GM20000 (cell line): ENCODE data around the gene MTPN.

Source experiments
- DNase-seq: peaks from one replicate; pipeline ENCODE4 v3.0.0; 2012; ENCODE audit warnings: low spot score
- CTCF ChIP-seq: IDR thresholded peaks from 2 replicates; pipeline ENCODE4 v1.5.1; 2012; ENCODE audit warnings: mild to moderate bottlenecking, control low read depth; ENCODE audit errors: extremely low read depth, missing control alignments

Gene MTPN

GRCh38 chr7:135934651-135935050 lies 42.5 kb downstream of the MTPN start:
- no peak for DNase-seq
- TF ChIP-seq CTCF: no peak

- TF ChIP-seq CTCF: no peak
- DNase-seq: no peak
Observed at GRCh38 chr7:135933509-135934188, 43.5 kb downstream of the MTPN start.

- DNase-seq: no peak
Observed at GRCh38 chr7:135932131-135932530, 45.0 kb downstream of the MTPN start.

GRCh38 chr7:135930565-135931461 lies 46.3 kb downstream of the MTPN start:
- TF ChIP-seq CTCF: no peak
- DNase-seq: no peak

More at GRCh38 chr7:135932131-135932530, 45.0 kb downstream of the MTPN start:
- TF ChIP-seq CTCF: no peak

GRCh38 chr7:135929722-135930141 lies 47.4 kb downstream of the MTPN start:
- no peak for DNase-seq
- no peak for TF ChIP-seq CTCF

- no peak for TF ChIP-seq CTCF
- no peak for DNase-seq
Observed at GRCh38 chr7:135929249-135929648, 47.9 kb downstream of the MTPN start.

- no peak for TF ChIP-seq CTCF
- DNase-seq: no peak
Observed at GRCh38 chr7:135928136-135928535, 49.0 kb downstream of the MTPN start.
